T-helper 2 cell treated with Interferon-gamma antibody and Interleukin-4, amounts not matched to agents 5 μg/mL and 100 μg/mL, for 36 hours (primary cell): ENCODE results near the gene SLC17A4.

ENCODE experiments used
- DNase-seq: peaks from one replicate; pipeline ENCODE4 v3.0.0; 2021; ENCODE audit warnings: low spot score
- H3K27ac Mint-ChIP-seq: one replicate; pipeline ENCODE4 v1.8.0; 2021; ENCODE audit warnings: mild to moderate bottlenecking, mixed read lengths
- H3K27me3 Mint-ChIP-seq: one replicate; pipeline ENCODE4 v1.8.0; 2021; ENCODE audit warnings: low read depth, mixed read lengths
- H3K36me3 Mint-ChIP-seq: one replicate; pipeline ENCODE4 v1.8.0; 2021; ENCODE audit warnings: low read depth, mixed read lengths
- H3K4me1 Mint-ChIP-seq: one replicate; pipeline ENCODE4 v1.8.0; 2021; ENCODE audit warnings: low read depth, mixed read lengths
- H3K4me3 Mint-ChIP-seq: one replicate; pipeline ENCODE4 v1.8.0; 2022; ENCODE audit warnings: mild to moderate bottlenecking, moderate library complexity, mixed read lengths
- H3K9me3 Mint-ChIP-seq: one replicate; pipeline ENCODE4 v1.8.0; 2021; ENCODE audit warnings: mixed read lengths

SLC17A4 gene

GRCh38 chr6:25815194-25815593 lies 60.7 kb downstream of the SLC17A4 start:
- Mint-ChIP-seq H3K36me3 (no peaks in the 10 kb centered on the region), H3K4me1 (no peaks in the 10 kb centered on the region), H3K27me3 (no peaks in the 10 kb centered on the region), H3K4me3 (no peak overlapping the region), H3K9me3 (no peaks in the 10 kb centered on the region), H3K27ac (no peak overlapping the region)
- DNase-seq, result no peak

DNA sequence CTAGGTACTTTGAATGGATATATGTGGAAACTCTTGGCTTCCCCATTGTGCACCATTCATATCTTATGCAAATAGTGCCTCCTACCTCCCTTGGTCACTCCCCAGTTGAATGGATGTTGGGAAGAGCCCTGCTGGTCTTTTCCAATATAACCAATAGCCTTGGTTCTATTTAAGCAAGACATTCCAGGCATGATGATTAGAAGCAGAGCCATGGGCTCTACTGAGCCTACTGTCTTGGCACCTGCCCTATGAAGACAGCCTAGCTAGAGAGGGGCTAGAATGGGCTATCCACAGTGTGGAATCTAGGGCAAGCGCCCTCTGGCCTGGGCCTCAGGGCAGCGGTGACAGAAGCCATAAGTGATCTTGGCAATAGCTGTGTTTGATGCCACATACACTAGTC lies 61.7 kb downstream of the SLC17A4 start:
- H3K36me3 Mint-ChIP-seq, result no peaks in the 10 kb centered on the region
- peaks cover under 1% of the 10 kb centered on the region for H3K4me1 Mint-ChIP-seq
- no peak for DNase-seq
- no peak overlapping the region for H3K4me3 Mint-ChIP-seq
- H3K27me3 Mint-ChIP-seq, result no peaks in the 10 kb centered on the region
- H3K9me3 Mint-ChIP-seq, result no peaks in the 10 kb centered on the region
- H3K27ac Mint-ChIP-seq, result no peak overlapping the region

DNA sequence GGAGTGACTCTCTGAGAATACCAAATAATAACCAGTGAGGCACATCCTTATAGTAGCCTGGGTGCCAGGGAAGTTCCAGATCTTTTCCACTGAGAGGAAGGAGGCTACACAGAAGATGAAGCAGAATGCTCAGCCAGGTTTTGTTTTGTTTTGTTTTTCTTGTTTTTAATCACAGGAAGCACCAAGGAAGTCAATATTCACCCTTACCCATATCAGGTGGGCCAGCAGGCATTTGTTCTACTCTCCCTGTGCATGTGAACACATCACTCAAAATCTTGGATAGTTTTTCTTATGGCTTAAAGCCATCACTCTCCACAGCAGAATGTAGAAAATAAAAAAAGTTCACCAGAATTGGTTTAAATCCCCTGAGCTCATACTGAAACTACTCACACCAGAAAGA lies 66.8 kb downstream of the SLC17A4 start:
- Mint-ChIP-seq H3K27ac (no peak overlapping the region), H3K9me3 (peaks cover 17% of the 10 kb centered on the region), H3K4me3 (no peak overlapping the region), H3K36me3 (peaks cover 3% of the 10 kb centered on the region), H3K4me1 (peaks cover 7% of the 10 kb centered on the region), H3K27me3 (peaks cover 16% of the 10 kb centered on the region)
- no peak for DNase-seq

DNA sequence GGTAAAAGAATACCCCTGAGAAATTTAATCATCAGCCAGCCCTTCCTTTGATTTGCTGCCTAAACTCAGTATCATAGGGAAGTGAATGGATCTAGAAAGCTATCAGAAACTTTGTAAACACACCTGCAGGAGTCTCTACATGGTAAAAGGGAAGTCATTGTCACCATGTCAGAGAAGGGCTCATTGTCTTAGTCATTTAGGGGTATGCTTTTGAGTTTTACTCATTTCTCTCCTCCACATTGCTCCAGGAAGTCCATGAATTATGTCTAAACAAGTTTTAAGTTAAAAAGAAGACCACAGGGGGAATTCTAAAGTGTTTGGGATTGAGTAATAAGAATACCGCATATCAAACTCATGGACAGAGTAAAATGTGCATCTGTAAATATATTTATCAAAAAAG lies 74.8 kb downstream of the SLC17A4 start:
- Mint-ChIP-seq H3K27me3 (peaks cover 18% of the 10 kb centered on the region), H3K4me1 (peaks cover 10% of the 10 kb centered on the region), H3K27ac (no peak overlapping the region), H3K4me3 (no peak overlapping the region), H3K9me3 (peaks cover 18% of the 10 kb centered on the region), H3K36me3 (peaks cover 3% of the 10 kb centered on the region)
- DNase-seq, result no peak

DNA sequence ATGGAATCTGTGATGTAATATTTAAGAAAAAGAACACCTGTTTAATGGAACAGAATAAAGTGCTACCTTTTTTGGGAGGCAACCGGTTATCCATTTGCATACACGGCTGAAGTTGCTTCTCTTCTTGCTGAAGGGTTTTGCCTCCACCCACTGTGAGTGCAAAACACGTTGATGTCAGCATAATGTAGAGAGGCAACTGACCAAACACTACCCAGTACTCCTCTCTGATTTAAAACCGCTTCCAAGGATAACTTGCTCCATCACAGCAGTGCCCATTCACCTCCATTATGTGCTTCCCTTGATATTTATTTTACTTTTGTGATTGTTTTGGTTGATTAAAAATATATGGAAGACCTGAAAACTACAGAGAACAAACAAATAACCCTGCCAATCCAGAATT lies 75.9 kb downstream of the SLC17A4 start:
- H3K27me3 Mint-ChIP-seq, result peaks cover 11% of the 10 kb centered on the region
- peaks cover 2% of the 10 kb centered on the region for H3K36me3 Mint-ChIP-seq
- no peak overlapping the region for H3K27ac Mint-ChIP-seq
- H3K4me3 Mint-ChIP-seq, result no peak overlapping the region
- DNase-seq, result no peak
- H3K9me3 Mint-ChIP-seq, result peaks cover 10% of the 10 kb centered on the region
- H3K4me1 Mint-ChIP-seq, result peaks cover 14% of the 10 kb centered on the region
